ENCODE results near the gene DCST1.

DNA sequence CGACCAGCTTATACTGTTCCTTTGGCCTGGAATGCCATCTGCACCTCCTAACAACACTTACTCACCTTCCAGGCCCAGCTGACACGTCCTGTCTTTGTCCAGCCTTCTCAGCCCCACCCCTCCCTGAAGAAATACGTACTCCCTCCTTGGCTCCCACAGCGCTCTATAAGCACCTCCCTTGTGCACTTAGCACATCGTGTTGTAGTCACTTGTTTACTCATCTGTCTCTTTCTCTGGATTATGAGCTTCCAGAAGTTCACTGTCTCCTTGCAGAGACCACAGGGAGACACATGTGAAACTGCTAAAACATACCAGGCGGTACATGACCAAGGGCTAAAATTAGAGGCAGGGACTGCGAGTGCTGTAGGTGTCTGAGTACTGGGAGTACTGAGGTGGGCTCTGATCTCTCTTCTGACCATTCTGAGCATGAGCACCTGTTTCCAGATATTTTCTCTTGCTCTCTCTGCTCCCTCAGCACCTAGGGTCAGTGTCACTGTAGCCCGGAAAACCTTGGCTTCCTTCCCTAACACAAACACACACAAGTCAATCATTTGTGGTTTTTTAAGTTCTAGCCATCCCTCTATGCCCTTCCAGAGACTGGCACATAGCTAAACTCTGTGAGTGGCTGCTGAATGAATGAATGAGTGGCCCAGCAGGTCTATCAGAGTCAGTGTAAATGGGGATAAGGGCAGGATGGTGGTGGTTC lies 5.1 kb downstream of the DCST1 start:
- TF ChIP-seq, protein P1, sequence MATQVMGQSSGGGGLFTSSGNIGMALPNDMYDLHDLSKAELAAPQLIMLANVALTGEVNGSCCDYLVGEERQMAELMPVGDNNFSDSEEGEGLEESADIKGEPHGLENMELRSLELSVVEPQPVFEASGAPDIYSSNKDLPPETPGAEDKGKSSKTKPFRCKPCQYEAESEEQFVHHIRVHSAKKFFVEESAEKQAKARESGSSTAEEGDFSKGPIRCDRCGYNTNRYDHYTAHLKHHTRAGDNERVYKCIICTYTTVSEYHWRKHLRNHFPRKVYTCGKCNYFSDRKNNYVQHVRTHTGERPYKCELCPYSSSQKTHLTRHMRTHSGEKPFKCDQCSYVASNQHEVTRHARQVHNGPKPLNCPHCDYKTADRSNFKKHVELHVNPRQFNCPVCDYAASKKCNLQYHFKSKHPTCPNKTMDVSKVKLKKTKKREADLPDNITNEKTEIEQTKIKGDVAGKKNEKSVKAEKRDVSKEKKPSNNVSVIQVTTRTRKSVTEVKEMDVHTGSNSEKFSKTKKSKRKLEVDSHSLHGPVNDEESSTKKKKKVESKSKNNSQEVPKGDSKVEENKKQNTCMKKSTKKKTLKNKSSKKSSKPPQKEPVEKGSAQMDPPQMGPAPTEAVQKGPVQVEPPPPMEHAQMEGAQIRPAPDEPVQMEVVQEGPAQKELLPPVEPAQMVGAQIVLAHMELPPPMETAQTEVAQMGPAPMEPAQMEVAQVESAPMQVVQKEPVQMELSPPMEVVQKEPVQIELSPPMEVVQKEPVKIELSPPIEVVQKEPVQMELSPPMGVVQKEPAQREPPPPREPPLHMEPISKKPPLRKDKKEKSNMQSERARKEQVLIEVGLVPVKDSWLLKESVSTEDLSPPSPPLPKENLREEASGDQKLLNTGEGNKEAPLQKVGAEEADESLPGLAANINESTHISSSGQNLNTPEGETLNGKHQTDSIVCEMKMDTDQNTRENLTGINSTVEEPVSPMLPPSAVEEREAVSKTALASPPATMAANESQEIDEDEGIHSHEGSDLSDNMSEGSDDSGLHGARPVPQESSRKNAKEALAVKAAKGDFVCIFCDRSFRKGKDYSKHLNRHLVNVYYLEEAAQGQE (IDR thresholded peaks at IDR 0.05; ENCODE audit: insufficient read depth in 1 of 2, low read depth in 2 of 2, low read length in 2 of 2) = no peak
- no peak for TF ChIP-seq POLR2AphosphoS5 (IDR thresholded peaks at IDR 0.05; ENCODE audit: low read depth, low read length)
- no peak for TF ChIP-seq TAF1 (IDR thresholded peaks at IDR 0.05; ENCODE audit: borderline replicate concordance, insufficient read depth, low read length)
- no peak for TF ChIP-seq SIN3A (IDR thresholded peaks at IDR 0.05; ENCODE audit: borderline replicate concordance, insufficient read depth, low read length)

Data from PFSK-1 (cell line).